ENCODE results near the gene SLC5A4.
"Not testable (repeated sequence)": the region's sequence is repeated elsewhere in the genome, so short reads cannot be mapped to it uniquely, and the experiment has no call there.

SLC5A4 gene

GRCh38 chr22:32199341-32199740 lies 55.8 kb downstream of the SLC5A4 start:
- H3K27me3 ChIP-seq (ENCODE audit: control insufficient read depth, insufficient read depth, low read length), result peaks cover 24% of the 10 kb centered on the region
- H3K4me3 ChIP-seq (ENCODE audit: low read depth, low read length), result no peak overlapping the region
- no peaks in the 10 kb centered on the region for H3K36me3 ChIP-seq (ENCODE audit: control insufficient read depth, insufficient read depth, low read length)
- no peaks in the 10 kb centered on the region; the same call in 1 of the 2 replicates for H3K4me1 ChIP-seq (ENCODE audit: control insufficient read depth, insufficient read depth, low read length)
- no peak overlapping the region for H3K27ac ChIP-seq (ENCODE audit: low read depth, low read length)
- no peak overlapping the region for H3K9ac ChIP-seq (ENCODE audit: low read depth, low read length)
- H3K9me3 ChIP-seq (ENCODE audit: control insufficient read depth, insufficient read depth, low read length), result no peaks in the 10 kb centered on the region

GRCh38 chr22:32197553-32198226 lies 57.5 kb downstream of the SLC5A4 start:
- not testable (repeated sequence) for H3K9me3 ChIP-seq (ENCODE audit: control insufficient read depth, insufficient read depth, low read length); H3K27me3 ChIP-seq (ENCODE audit: control insufficient read depth, insufficient read depth, low read length); H3K9ac ChIP-seq (ENCODE audit: low read depth, low read length); H3K36me3 ChIP-seq (ENCODE audit: control insufficient read depth, insufficient read depth, low read length); H3K27ac ChIP-seq (ENCODE audit: low read depth, low read length); H3K4me3 ChIP-seq (ENCODE audit: low read depth, low read length); H3K4me1 ChIP-seq (ENCODE audit: control insufficient read depth, insufficient read depth, low read length)

GRCh38 chr22:32195900-32196299 lies 59.2 kb downstream of the SLC5A4 start:
- not testable (repeated sequence) for H3K9me3 ChIP-seq (ENCODE audit: control insufficient read depth, insufficient read depth, low read length); H3K4me1 ChIP-seq (ENCODE audit: control insufficient read depth, insufficient read depth, low read length); H3K27ac ChIP-seq (ENCODE audit: low read depth, low read length); H3K27me3 ChIP-seq (ENCODE audit: control insufficient read depth, insufficient read depth, low read length); H3K4me3 ChIP-seq (ENCODE audit: low read depth, low read length); H3K9ac ChIP-seq (ENCODE audit: low read depth, low read length); H3K36me3 ChIP-seq (ENCODE audit: control insufficient read depth, insufficient read depth, low read length)

GRCh38 chr22:32193346-32193745 lies 61.8 kb downstream of the SLC5A4 start:
- not testable (repeated sequence) for H3K27ac ChIP-seq (ENCODE audit: low read depth, low read length); H3K9ac ChIP-seq (ENCODE audit: low read depth, low read length); H3K4me3 ChIP-seq (ENCODE audit: low read depth, low read length); H3K9me3 ChIP-seq (ENCODE audit: control insufficient read depth, insufficient read depth, low read length); H3K27me3 ChIP-seq (ENCODE audit: control insufficient read depth, insufficient read depth, low read length); H3K4me1 ChIP-seq (ENCODE audit: control insufficient read depth, insufficient read depth, low read length); H3K36me3 ChIP-seq (ENCODE audit: control insufficient read depth, insufficient read depth, low read length)

GRCh38 chr22:32191021-32191420 lies 64.1 kb downstream of the SLC5A4 start:
- not testable (repeated sequence) for H3K27ac ChIP-seq (ENCODE audit: low read depth, low read length); H3K9ac ChIP-seq (ENCODE audit: low read depth, low read length); H3K4me1 ChIP-seq (ENCODE audit: control insufficient read depth, insufficient read depth, low read length); H3K27me3 ChIP-seq (ENCODE audit: control insufficient read depth, insufficient read depth, low read length); H3K9me3 ChIP-seq (ENCODE audit: control insufficient read depth, insufficient read depth, low read length); H3K4me3 ChIP-seq (ENCODE audit: low read depth, low read length); H3K36me3 ChIP-seq (ENCODE audit: control insufficient read depth, insufficient read depth, low read length)

GRCh38 chr22:32185821-32186220 lies 69.3 kb downstream of the SLC5A4 start:
- Histone ChIP-seq H3K9ac (ENCODE audit: low read depth, low read length) (no peak overlapping the region), H3K27me3 (ENCODE audit: control insufficient read depth, insufficient read depth, low read length) (no peaks in the 10 kb centered on the region; the same call in 1 of the 2 replicates), H3K9me3 (ENCODE audit: control insufficient read depth, insufficient read depth, low read length) (no peaks in the 10 kb centered on the region), H3K27ac (ENCODE audit: low read depth, low read length) (no peak overlapping the region), H3K4me3 (ENCODE audit: low read depth, low read length) (no peak overlapping the region), H3K36me3 (ENCODE audit: control insufficient read depth, insufficient read depth, low read length) (no peaks in the 10 kb centered on the region), H3K4me1 (ENCODE audit: control insufficient read depth, insufficient read depth, low read length) (no peaks in the 10 kb centered on the region)

- no peaks in the 10 kb centered on the region for H3K36me3 ChIP-seq (ENCODE audit: control insufficient read depth, insufficient read depth, low read length)
- no peaks in the 10 kb centered on the region for H3K9me3 ChIP-seq (ENCODE audit: control insufficient read depth, insufficient read depth, low read length)
- H3K27me3 ChIP-seq (ENCODE audit: control insufficient read depth, insufficient read depth, low read length), result peaks cover 7% of the 10 kb centered on the region; the same call in 1 of the 2 replicates
- no peak overlapping the region for H3K4me3 ChIP-seq (ENCODE audit: low read depth, low read length)
- H3K9ac ChIP-seq (ENCODE audit: low read depth, low read length), result no peak overlapping the region
- H3K27ac ChIP-seq (ENCODE audit: low read depth, low read length), result no peak overlapping the region
- H3K4me1 ChIP-seq (ENCODE audit: control insufficient read depth, insufficient read depth, low read length), result no peaks in the 10 kb centered on the region
These were observed 71.5 kb downstream of the SLC5A4 start for GRCh38 chr22:32183625-32184024.

GRCh38 chr22:32181043-32181442 lies 74.1 kb downstream of the SLC5A4 start:
- Histone ChIP-seq H3K9ac (ENCODE audit: low read depth, low read length) (no peak overlapping the region), H3K4me3 (ENCODE audit: low read depth, low read length) (no peak overlapping the region), H3K9me3 (ENCODE audit: control insufficient read depth, insufficient read depth, low read length) (no peaks in the 10 kb centered on the region), H3K36me3 (ENCODE audit: control insufficient read depth, insufficient read depth, low read length) (no peaks in the 10 kb centered on the region), H3K27me3 (ENCODE audit: control insufficient read depth, insufficient read depth, low read length) (peaks cover 11% of the 10 kb centered on the region), H3K4me1 (ENCODE audit: control insufficient read depth, insufficient read depth, low read length) (no peaks in the 10 kb centered on the region), H3K27ac (ENCODE audit: low read depth, low read length) (no peak overlapping the region)

GRCh38 chr22:32177221-32177765 lies 77.9 kb downstream of the SLC5A4 start:
- Histone ChIP-seq H3K9me3 (ENCODE audit: control insufficient read depth, insufficient read depth, low read length) (no peaks in the 10 kb centered on the region), H3K9ac (ENCODE audit: low read depth, low read length) (no peak overlapping the region), H3K4me3 (ENCODE audit: low read depth, low read length) (no peak overlapping the region), H3K4me1 (ENCODE audit: control insufficient read depth, insufficient read depth, low read length) (0 out of 2 replicates have a peak, but pooled peaks cover 3% of the 10 kb centered on the region), H3K36me3 (ENCODE audit: control insufficient read depth, insufficient read depth, low read length) (no peaks in the 10 kb centered on the region), H3K27me3 (ENCODE audit: control insufficient read depth, insufficient read depth, low read length) (peaks cover 29% of the 10 kb centered on the region), H3K27ac (ENCODE audit: low read depth, low read length) (no peak overlapping the region)

GRCh38 chr22:32175683-32176644 lies 79.2 kb downstream of the SLC5A4 start:
- H3K27ac ChIP-seq (ENCODE audit: low read depth, low read length), result no peak overlapping the region
- H3K4me3 ChIP-seq (ENCODE audit: low read depth, low read length), result peak overlapping the region; percentile 57
- no peak overlapping the region for H3K9ac ChIP-seq (ENCODE audit: low read depth, low read length)
- H3K9me3 ChIP-seq (ENCODE audit: control insufficient read depth, insufficient read depth, low read length), result no peaks in the 10 kb centered on the region
- peaks cover 29% of the 10 kb centered on the region for H3K27me3 ChIP-seq (ENCODE audit: control insufficient read depth, insufficient read depth, low read length)
- no peaks in the 10 kb centered on the region for H3K36me3 ChIP-seq (ENCODE audit: control insufficient read depth, insufficient read depth, low read length)
- H3K4me1 ChIP-seq (ENCODE audit: control insufficient read depth, insufficient read depth, low read length), result 0 out of 2 replicates have a peak, but pooled peaks cover 3% of the 10 kb centered on the region

GRCh38 chr22:32175115-32175514 lies 80.0 kb downstream of the SLC5A4 start:
- no peak overlapping the region for H3K27ac ChIP-seq (ENCODE audit: low read depth, low read length)
- no peak overlapping the region for H3K4me3 ChIP-seq (ENCODE audit: low read depth, low read length)
- 0 out of 2 replicates have a peak, but pooled peaks cover 3% of the 10 kb centered on the region for H3K4me1 ChIP-seq (ENCODE audit: control insufficient read depth, insufficient read depth, low read length)
- no peaks in the 10 kb centered on the region for H3K36me3 ChIP-seq (ENCODE audit: control insufficient read depth, insufficient read depth, low read length)
- H3K9ac ChIP-seq (ENCODE audit: low read depth, low read length), result no peak overlapping the region
- peaks cover 29% of the 10 kb centered on the region for H3K27me3 ChIP-seq (ENCODE audit: control insufficient read depth, insufficient read depth, low read length)
- H3K9me3 ChIP-seq (ENCODE audit: control insufficient read depth, insufficient read depth, low read length), result no peaks in the 10 kb centered on the region
